GM18498 (cell line): ENCODE data around the gene ANXA2R.
A peak's percentile ranks its signal among the peaks of the same experiment; 100 is the strongest.
"Not testable (repeated sequence)": the region's sequence is repeated elsewhere in the genome, so short reads cannot be mapped to it uniquely, and the experiment has no call there.

Source experiments
- ATAC-seq: cut with Tn5 transposase; IDR thresholded peaks from one replicate; pipeline ENCODE4 v1.9.1; 2021; ENCODE audit warnings: mild to moderate bottlenecking, moderate library complexity; ENCODE audit not compliant: unreplicated experiment

ANXA2R gene

GRCh38 chr5:43040287-43041098 lies at the start of gene ANXA2R:
Gene ANXA2R, minus strand, starts transcription at chr5:43040319. Its CDS starts 273 bp downstream, at chr5:43040046.
- ATAC-seq: peak; percentile 52

GRCh38 chr5:43086118-43086908 lies 46.2 kb upstream of the ANXA2R start:
- not testable (repeated sequence) for ATAC-seq

GRCh38 chr5:43085453-43085852 lies 45.3 kb upstream of the ANXA2R start:
- no peak for ATAC-seq

GRCh38 chr5:43084468-43084867 lies 44.3 kb upstream of the ANXA2R start:
- ATAC-seq: not testable (repeated sequence)

- ATAC-seq: not testable (repeated sequence)
Measured at GRCh38 chr5:43081345-43081744, 41.2 kb upstream of the ANXA2R start.

GRCh38 chr5:43078956-43079355 lies 38.8 kb upstream of the ANXA2R start:
- no peak for ATAC-seq

- not testable (repeated sequence) for ATAC-seq
Measured at GRCh38 chr5:43077446-43078191, 37.5 kb upstream of the ANXA2R start.

GRCh38 chr5:43075319-43076293 lies 35.5 kb upstream of the ANXA2R start:
- ATAC-seq: no peak

GRCh38 chr5:43074987-43075318 lies 34.8 kb upstream of the ANXA2R start:
- ATAC-seq: no peak

GRCh38 chr5:43073597-43074546 lies 33.8 kb upstream of the ANXA2R start:
- no peak for ATAC-seq

GRCh38 chr5:43069401-43069720 lies 29.2 kb upstream of the ANXA2R start:
- not testable (repeated sequence) for ATAC-seq

GRCh38 chr5:43068037-43068436 lies 27.9 kb upstream of the ANXA2R start:
- no peak for ATAC-seq

- ATAC-seq: peak; percentile 40
Measured at GRCh38 chr5:43066799-43067741, 27.0 kb upstream of the ANXA2R start.

GRCh38 chr5:43065948-43066798 lies 26.1 kb upstream of the ANXA2R start:
- peak; percentile 36 for ATAC-seq

- ATAC-seq: no peak
Measured at GRCh38 chr5:43065387-43065947, 25.3 kb upstream of the ANXA2R start.

GRCh38 chr5:43063721-43064171 lies 23.6 kb upstream of the ANXA2R start:
- ATAC-seq: no peak
